H1 (cell line): Measurements from ENCODE around the gene TXNL4B. TPM values are rescaled to one million over a fixed set of nuclear protein-coding genes. Genes with fewer than 3 reads are reported as not detected.

ENCODE experiments used
- CTCF ChIA-PET: fragments of 300-600 bp; sonication (Branson Sonifier 250); formaldehyde crosslinking; loops from one replicate; lab custom pipeline; 2021; ENCODE audit not compliant: partially characterized antibody; lab: Charles Lee
- POLR2A ChIA-PET: fragments of 300-600 bp; sonication (Branson Sonifier 250); formaldehyde crosslinking; loops from one replicate; lab custom pipeline; 2021; ENCODE audit warnings: inconsistent platforms; ENCODE audit not compliant: partially characterized antibody; lab: Charles Lee
- DNase-seq, 2 experiments: peaks; one replicate each; pipeline versions ENCODE4 v3.0.0 to v3.0.0-alpha.2; 2010 to 2022; ENCODE audit warnings: low spot score in 2 of 2, low read depth in 1 of 2, mixed read lengths in 1 of 2
- FAIRE-seq: peaks from 2 replicates; lab custom pipeline; 2011; peaks lifted over from hg19 to GRCh38; lab: Jason Lieb, UNC
- H2AFZ ChIP-seq: 2 replicates; pipeline ENCODE4 v1.8.1; 2012; ENCODE audit warnings: low read length, inconsistent platforms
- H2AK5ac ChIP-seq: 2 replicates; pipeline ENCODE4 v1.6.1; 2013; ENCODE audit warnings: low read depth, low read length
- H2BK120ac ChIP-seq: replicated peaks from 2 replicates; pipeline ENCODE3; 2013; ENCODE audit warnings: low read depth, low read length, inconsistent platforms
- H2BK12ac ChIP-seq: 2 replicates; pipeline ENCODE4 v1.6.1; 2013; ENCODE audit warnings: low read depth, low read length
- H2BK15ac ChIP-seq: 2 replicates; pipeline ENCODE4 v1.6.1; 2013; ENCODE audit warnings: low read length
- H2BK20ac ChIP-seq: 2 replicates; pipeline ENCODE4 v1.6.1; 2013; ENCODE audit warnings: low read length
- H2BK5ac ChIP-seq: 2 replicates; pipeline ENCODE4 v1.6.1; 2013; ENCODE audit warnings: low read depth, low read length
- H3K14ac ChIP-seq: 2 replicates; pipeline ENCODE4 v1.6.1; 2013; ENCODE audit warnings: inconsistent platforms; ENCODE audit not compliant: insufficient read length
- H3K18ac ChIP-seq: 2 replicates; pipeline ENCODE4 v1.6.1; 2013; ENCODE audit warnings: low read length; ENCODE audit errors: extremely low read depth
- H3K23ac ChIP-seq: 2 replicates; pipeline ENCODE4 v1.6.1; 2013; ENCODE audit warnings: inconsistent platforms; ENCODE audit not compliant: insufficient read length
- H3K23me2 ChIP-seq: 2 replicates; pipeline ENCODE4 v1.6.1; 2013; ENCODE audit warnings: low read depth, low read length
- H3K27ac ChIP-seq: 2 replicates; pipeline ENCODE4 v1.6.1; 2011; ENCODE audit warnings: low read depth, low read length, inconsistent platforms
- H3K27me3 ChIP-seq, 4 experiments: replicated peaks in 1 of 4; 1 replicate in 1 of 4; 2 replicates in 3 of 4; pipeline versions ENCODE4 v1.6.1 to v1.8.1; 2011 to 2013; ENCODE audit warnings: low read length in 3 of 4, mild to moderate bottlenecking in 3 of 4, inconsistent platforms in 2 of 4, mixed read lengths in 2 of 4, moderate library complexity in 1 of 4; ENCODE audit not compliant: control insufficient read depth in 3 of 4, insufficient read depth in 3 of 4; ENCODE audit errors: extremely low read depth in 1 of 4
- H3K36me3 ChIP-seq, 4 experiments: 2 replicates each; pipeline versions ENCODE4 v1.6.1 to v1.8.1; 2011 to 2013; ENCODE audit warnings: mild to moderate bottlenecking in 4 of 4, low read length in 3 of 4, moderate library complexity in 2 of 4, control low read depth in 1 of 4, inconsistent platforms in 1 of 4; ENCODE audit not compliant: insufficient read depth in 4 of 4, control insufficient read depth in 2 of 4
- H3K4ac ChIP-seq: replicated peaks from 2 replicates; pipeline ENCODE3; 2013; ENCODE audit warnings: low read length, low read depth, mixed read lengths, inconsistent platforms; ENCODE audit not compliant: insufficient read length
- H3K4me1 ChIP-seq, 4 experiments: replicated peaks in 1 of 4; 1 replicate in 1 of 4; 2 replicates in 3 of 4; pipeline versions ENCODE4 v1.6.1 to v1.8.1; 2011 to 2013; ENCODE audit warnings: low read length in 3 of 4, inconsistent platforms in 2 of 4, mixed read lengths in 1 of 4; ENCODE audit not compliant: insufficient read depth in 4 of 4, control insufficient read depth in 3 of 4
- H3K4me2 ChIP-seq, 2 experiments: 2 replicates each; pipeline versions ENCODE4 v1.6.1 to v1.8.1; 2011 to 2013; ENCODE audit warnings: low read depth in 2 of 2, low read length in 2 of 2, control low read depth in 1 of 2, inconsistent platforms in 1 of 2, mild to moderate bottlenecking in 1 of 2; ENCODE audit not compliant: insufficient read depth in 1 of 2
- H3K4me3 ChIP-seq, 4 experiments: fragments of 200-600, 300-600 bp in 1 of 4; sonication (generic), shearing (Covaris generic), sonication (Bioruptor Twin) in 1 of 4; 2 replicates each; pipeline versions ENCODE4 v1.5.1 to v1.8.1; 2011 to 2016; ENCODE audit warnings: low read length in 4 of 4, low read depth in 3 of 4, control low read depth in 2 of 4, inconsistent platforms in 2 of 4, mild to moderate bottlenecking in 2 of 4, mixed read lengths in 1 of 4, moderate library complexity in 1 of 4; ENCODE audit not compliant: insufficient read depth in 2 of 4; ENCODE audit errors: extremely low read depth in 1 of 4
- H3K56ac ChIP-seq: replicated peaks from 2 replicates; pipeline ENCODE3; 2013; ENCODE audit warnings: low read depth, mild to moderate bottlenecking, mixed read lengths, low read length, inconsistent platforms; ENCODE audit not compliant: insufficient read length
- H3K79me1 ChIP-seq: 2 replicates; pipeline ENCODE4 v1.6.1; 2013; ENCODE audit warnings: low read depth, low read length, control low read depth
- H3K79me2 ChIP-seq, 2 experiments: 2 replicates each; pipeline versions ENCODE4 v1.6.1 to v1.8.1; 2012 to 2013; ENCODE audit warnings: low read length in 2 of 2, mild to moderate bottlenecking in 2 of 2, inconsistent platforms in 1 of 2; ENCODE audit not compliant: insufficient read depth in 2 of 2, control insufficient read depth in 1 of 2
- H3K9ac ChIP-seq, 4 experiments: replicated peaks in 1 of 4; 1 replicate in 1 of 4; 2 replicates in 3 of 4; pipeline versions ENCODE4 v1.6.1 to v1.8.1; 2011 to 2013; ENCODE audit warnings: low read depth in 3 of 4, low read length in 3 of 4, control low read depth in 2 of 4, mild to moderate bottlenecking in 2 of 4, moderate library complexity in 2 of 4, inconsistent platforms in 1 of 4; ENCODE audit errors: extremely low read depth in 1 of 4
- H3K9me3 ChIP-seq, 2 experiments: 2 replicates each; pipeline versions ENCODE4 v1.6.1 to v1.8.1; 2012 to 2013; ENCODE audit warnings: mild to moderate bottlenecking in 2 of 2, moderate library complexity in 2 of 2, control low read depth in 1 of 2, inconsistent platforms in 1 of 2, low read depth in 1 of 2, low read length in 1 of 2, mixed read lengths in 1 of 2; ENCODE audit not compliant: insufficient read depth in 2 of 2
- H4K20me1 ChIP-seq, 2 experiments: replicated peaks in 1 of 2; 2 replicates each; pipeline versions ENCODE3 to v1.8.1; 2011 to 2013; ENCODE audit warnings: inconsistent platforms in 2 of 2, low read length in 2 of 2, mild to moderate bottlenecking in 1 of 2; ENCODE audit not compliant: insufficient read depth in 2 of 2, control insufficient read depth in 1 of 2
- H4K5ac ChIP-seq: 2 replicates; pipeline ENCODE4 v1.6.1; 2013; ENCODE audit warnings: low read length, low read depth, mixed read lengths, inconsistent platforms; ENCODE audit not compliant: insufficient read length
- H4K8ac ChIP-seq: 2 replicates; pipeline ENCODE4 v1.8.0; 2013; ENCODE audit warnings: mild to moderate bottlenecking, moderate library complexity, low read length, inconsistent platforms; ENCODE audit not compliant: insufficient read depth; ENCODE audit errors: extremely low read depth
- H4K91ac ChIP-seq: replicated peaks from 2 replicates; pipeline ENCODE3; 2013; ENCODE audit warnings: low read length, mixed read lengths, inconsistent platforms; ENCODE audit not compliant: insufficient read length
- BRCA1 ChIP-seq: IDR thresholded peaks from 2 replicates; pipeline ENCODE4 v1.6.1; 2012; ENCODE audit warnings: low read depth, low read length, improper control_type of control experiment
- CBX5 ChIP-seq: fragments of 300-800, 300-1000 bp; sonication (generic); IDR thresholded peaks from 2 replicates; pipeline ENCODE4 v1.7.1; 2016; ENCODE audit warnings: antibody characterized with exemption, low read length, low read depth
- CEBPB ChIP-seq: IDR thresholded peaks from 2 replicates; pipeline ENCODE4 v1.6.1; 2012; ENCODE audit warnings: low read depth, low read length
- RAD21 ChIP-seq, 2 experiments: IDR thresholded peaks in 1 of 2; conservative IDR thresholded peaks in 1 of 2; 2 replicates each; pipeline ENCODE4 v1.6.1; 2011; ENCODE audit warnings: low read depth in 2 of 2, low read length in 2 of 2, improper control_type of control experiment in 1 of 2, inconsistent platforms in 1 of 2, mild to moderate bottlenecking in 1 of 2, moderate library complexity in 1 of 2
- RBBP5 ChIP-seq: IDR thresholded peaks from 2 replicates; pipeline ENCODE4 v1.7.1; 2012; ENCODE audit warnings: low read depth, mild to moderate bottlenecking, inconsistent platforms, low read length, moderate library complexity, borderline replicate concordance
- SRF ChIP-seq: IDR thresholded peaks from 2 replicates; pipeline ENCODE4 v1.6.1; 2011; ENCODE audit warnings: mild to moderate bottlenecking, low read depth, low read length, moderate library complexity
- TCF12 ChIP-seq: IDR thresholded peaks from 2 replicates; pipeline ENCODE4 v1.6.1; 2011; ENCODE audit warnings: low read depth, mild to moderate bottlenecking, low read length
- ZNF274 ChIP-seq: IDR thresholded peaks from 2 replicates; pipeline ENCODE4 v1.7.0; 2012; ENCODE audit warnings: low read length, borderline replicate concordance; ENCODE audit errors: extremely low read depth
- polyA plus RNA-seq, 7 experiments: library from polyadenylated mRNA; depleted of rRNA in 3 of 7; stranded (reverse) in 5 of 7; unstranded in 2 of 7; fragments of >200 nt in 5 of 7; fragments of 200-250 nt in 2 of 7; gene quantifications; 1 replicate in 5 of 7; 2 replicates in 1 of 7; 4 replicates in 1 of 7; pipeline versions ENCODE4 v1.2.1 to v1.2.3, GENCODE V29; 2011 to 2013; ENCODE audit warnings: missing spikeins in 2 of 7, mixed read lengths in 2 of 7
- total RNA-seq: library from RNA; stranded (reverse); fragmentation: NEBNext Ultra II Directional; extraction: Animal tissue kit (Norgen Biotek cat#: 25700); gene quantifications from 2 replicates; pipeline ENCODE4 v1.2.1, GENCODE V29; 2021

TXNL4B gene
- total and polyA plus RNA-seq, 2 of the 8 experiments (the other 6 are each of a cell fraction or from before 2014, with no cell fraction given): 6.7 to 10.6 TPM

DNA sequence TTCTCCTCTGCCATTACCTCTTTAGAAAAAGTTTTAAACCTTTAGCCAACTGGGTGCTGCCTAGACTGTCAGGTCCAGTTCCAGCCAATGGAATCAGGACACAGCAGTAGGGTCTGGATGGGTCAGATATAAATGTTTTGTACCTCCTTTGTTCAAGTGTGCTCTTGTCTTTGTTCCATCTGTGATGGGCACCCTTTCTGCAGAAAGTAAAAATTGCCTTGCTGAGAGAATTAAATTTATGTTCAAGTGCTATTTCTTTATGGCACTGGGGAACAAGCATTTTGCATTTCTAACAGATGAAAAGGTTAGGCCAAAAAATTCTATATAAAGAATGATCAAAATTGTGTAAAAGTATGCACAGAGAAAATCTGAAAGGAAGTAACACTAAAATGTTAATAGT is 44.3 kb downstream of the TXNL4B start:
- FAIRE-seq (no peak), DNase-seq (no peak)
- no peak overlapping the region for H3K4me3 ChIP-seq
- no peak overlapping the region for H2BK120ac ChIP-seq
- H4K20me1 ChIP-seq: no peaks in the 10 kb centered on the region
- no peaks in the 10 kb centered on the region for H3K4me1 ChIP-seq
- no peak overlapping the region for H2AFZ ChIP-seq
- no peak overlapping the region for H3K56ac ChIP-seq
- H4K91ac ChIP-seq: no peak overlapping the region
- no peak overlapping the region for H3K4ac ChIP-seq
- H2AK5ac ChIP-seq: no peak overlapping the region
- ChIA-PET CTCF (no interaction called here), POLR2A (no interaction called here)
- no peak overlapping the region for H4K8ac ChIP-seq
- H3K27me3 ChIP-seq: no peaks in the 10 kb centered on the region
- H3K9me3 ChIP-seq: no peaks in the 10 kb centered on the region
- H4K5ac ChIP-seq: no peak overlapping the region
- H3K9ac ChIP-seq: no peak overlapping the region
- no peak overlapping the region for H2BK15ac ChIP-seq
- H3K14ac ChIP-seq: no peak overlapping the region
- H2BK20ac ChIP-seq: no peak overlapping the region
- TF ChIP-seq TCF12 (no peak), RBBP5 (no peak), RAD21 (IDR thresholded peaks at IDR 0.05 in 1 of 2, conservative IDR thresholded peaks at IDR 0.05 in 1 of 2; ENCODE audit: low read depth in 2 of 2, low read length in 2 of 2) (no peak), ZNF274 (no peak), CEBPB (no peak), SRF (no peak), BRCA1 (no peak), CBX5 (no peak)
- no peak overlapping the region for H3K18ac ChIP-seq
- no peaks in the 10 kb centered on the region for H3K23me2 ChIP-seq
- no peak overlapping the region for H2BK5ac ChIP-seq
- H3K79me2 ChIP-seq: no peaks in the 10 kb centered on the region
- H3K79me1 ChIP-seq: no peaks in the 10 kb centered on the region
- no peak overlapping the region for H3K23ac ChIP-seq
- H3K4me2 ChIP-seq: no peak overlapping the region
- H3K27ac ChIP-seq: no peak overlapping the region
- H2BK12ac ChIP-seq: no peak overlapping the region
- H3K36me3 ChIP-seq: no peaks in the 10 kb centered on the region
